ENCODE data around the gene IPO4. TPM values are rescaled to one million over a fixed set of nuclear protein-coding genes. Genes with fewer than 3 reads are reported as not detected.

IPO4 gene
- total RNA-seq, 1 donor from 2014 or later: 10.5 TPM

GRCh38 chr14:24141097-24141880 lies 47.3 kb downstream of the IPO4 start, which contains the start of gene EMC9:
Gene EMC9, minus strand, starts transcription at chr14:24141591. Its CDS starts 287 bp downstream, at chr14:24141304.
- intact Hi-C loops (cut with DNase I): loop anchor here (10.0 kb wide), 1 partner anchor 294 kb away; no protein-coding TSS in a partner anchor
- ATAC-seq: peak; percentile 96
- DNase-seq (ENCODE audit: missing footprints): peak; percentile 100

- ATAC-seq: no peak
- DNase-seq (ENCODE audit: missing footprints): no peak
- intact Hi-C loops (cut with DNase I): no loop called here
These were observed 49.2 kb downstream of the IPO4 start for GRCh38 chr14:24139272-24139934.

- DNase-seq (ENCODE audit: missing footprints) (no peak), ATAC-seq (no peak)
- intact Hi-C loops (cut with DNase I): no loop called here
These were observed 50.0 kb downstream of the IPO4 start for GRCh38 chr14:24138396-24139271.

- intact Hi-C loops (cut with DNase I): no loop called here
- DNase-seq (ENCODE audit: missing footprints) (no peak), ATAC-seq (no peak)
These were observed 50.9 kb downstream of the IPO4 start for GRCh38 chr14:24137529-24138395.

GRCh38 chr14:24136684-24137528 lies 51.7 kb downstream of the IPO4 start:
- ATAC-seq: no peak
- intact Hi-C loops (cut with DNase I): no loop called here

GRCh38 chr14:24135834-24136683 lies 52.6 kb downstream of the IPO4 start, which contains the start of gene PSME1:
Gene PSME1, plus strand, starts transcription at chr14:24136194. Its CDS starts 69 bp downstream, at chr14:24136263.
- ATAC-seq (peak; percentile 94), DNase-seq (ENCODE audit: missing footprints) (peak; percentile 96)
- intact Hi-C loops (cut with DNase I): no loop called here

More at GRCh38 chr14:24136684-24137528, 51.7 kb downstream of the IPO4 start:
- DNase-seq (ENCODE audit: missing footprints): no peak

- intact Hi-C loops (cut with DNase I): no loop called here
- ATAC-seq (no peak), DNase-seq (ENCODE audit: missing footprints) (no peak)
These were observed 53.1 kb downstream of the IPO4 start for GRCh38 chr14:24135584-24135833.

GRCh38 chr14:24133735-24134134 lies 54.9 kb downstream of the IPO4 start:
- ATAC-seq: no peak
- intact Hi-C loops (cut with DNase I): no loop called here
- DNase-seq (ENCODE audit: missing footprints): no peak

GRCh38 chr14:24132976-24133375 lies 55.6 kb downstream of the IPO4 start:
- no peak for ATAC-seq
- no peak for DNase-seq (ENCODE audit: missing footprints)
- intact Hi-C loops (cut with DNase I): no loop called here

- intact Hi-C loops (cut with DNase I): no loop called here
- ATAC-seq: no peak
- DNase-seq (ENCODE audit: missing footprints): no peak
These were observed 56.4 kb downstream of the IPO4 start for GRCh38 chr14:24132061-24132685.

GRCh38 chr14:24131549-24131966 lies 57.1 kb downstream of the IPO4 start:
- DNase-seq (ENCODE audit: missing footprints): no peak
- peak; percentile 28 for ATAC-seq
- intact Hi-C loops (cut with DNase I): loop anchor here (1.0 kb wide), 1 partner anchor 17 kb away; the partner anchor contains the start of genes DCAF11 and NRL

GRCh38 chr14:24130717-24131548 lies 57.7 kb downstream of the IPO4 start:
- intact Hi-C loops (cut with DNase I): loop anchor here (1.0 kb wide), 1 partner anchor 17 kb away; the partner anchor contains the start of genes DCAF11 and NRL
- peak; percentile 85 for DNase-seq (ENCODE audit: missing footprints)
- peak; percentile 71 for ATAC-seq

- DNase-seq (ENCODE audit: missing footprints) (no peak), ATAC-seq (no peak)
- intact Hi-C loops (cut with DNase I): no loop called here
These were observed 58.3 kb downstream of the IPO4 start, which contains the start of gene FITM1 for GRCh38 chr14:24130380-24130716. Gene FITM1, plus strand, starts transcription at chr14:24130659. Its CDS starts 905 bp downstream, at chr14:24131564.
